Measurements from ENCODE around the gene SMIM13. TPM values are rescaled to one million over a fixed set of nuclear protein-coding genes. Genes with fewer than 3 reads are reported as not detected.

The SMIM13 gene
- total RNA-seq, 2 donors from 2014 or later = 12.2 TPM

DNA sequence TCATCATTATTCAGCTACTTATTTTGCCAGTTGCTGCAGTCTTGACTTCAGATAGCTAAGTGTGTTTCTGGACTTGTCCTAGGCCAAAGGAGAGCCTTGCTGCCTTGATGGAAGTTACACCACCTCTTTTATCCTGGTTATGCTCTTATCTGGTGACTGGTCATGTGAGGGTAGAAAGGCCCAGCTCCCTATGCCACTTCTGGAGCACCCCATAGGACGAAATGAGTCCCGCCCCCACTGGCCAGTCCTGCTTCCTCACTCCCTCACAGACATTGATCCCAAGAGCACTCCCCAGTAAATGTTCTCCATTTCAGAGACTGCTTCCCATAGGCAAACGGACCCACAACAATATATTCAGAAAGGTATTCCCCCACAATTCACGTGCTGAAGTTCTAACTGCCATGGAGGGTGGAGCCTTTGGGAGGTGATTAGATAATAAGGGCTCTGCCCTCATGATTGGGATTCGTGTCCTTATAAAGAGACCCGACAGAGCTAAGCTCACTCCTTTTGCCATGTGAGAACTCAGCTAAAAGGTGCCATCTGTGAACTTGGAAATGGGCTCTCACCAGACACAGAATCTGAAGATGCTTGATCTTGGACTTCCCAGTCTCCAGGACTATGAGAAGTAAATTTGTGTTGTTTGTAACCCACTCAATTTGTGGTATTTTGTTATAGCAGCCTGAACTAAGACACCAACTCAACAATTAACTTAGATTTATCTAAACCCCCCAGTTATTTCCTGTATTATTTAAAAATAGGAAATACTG is 28.0 kb upstream of the SMIM13 start:
- TF ChIP-seq, protein P1, sequence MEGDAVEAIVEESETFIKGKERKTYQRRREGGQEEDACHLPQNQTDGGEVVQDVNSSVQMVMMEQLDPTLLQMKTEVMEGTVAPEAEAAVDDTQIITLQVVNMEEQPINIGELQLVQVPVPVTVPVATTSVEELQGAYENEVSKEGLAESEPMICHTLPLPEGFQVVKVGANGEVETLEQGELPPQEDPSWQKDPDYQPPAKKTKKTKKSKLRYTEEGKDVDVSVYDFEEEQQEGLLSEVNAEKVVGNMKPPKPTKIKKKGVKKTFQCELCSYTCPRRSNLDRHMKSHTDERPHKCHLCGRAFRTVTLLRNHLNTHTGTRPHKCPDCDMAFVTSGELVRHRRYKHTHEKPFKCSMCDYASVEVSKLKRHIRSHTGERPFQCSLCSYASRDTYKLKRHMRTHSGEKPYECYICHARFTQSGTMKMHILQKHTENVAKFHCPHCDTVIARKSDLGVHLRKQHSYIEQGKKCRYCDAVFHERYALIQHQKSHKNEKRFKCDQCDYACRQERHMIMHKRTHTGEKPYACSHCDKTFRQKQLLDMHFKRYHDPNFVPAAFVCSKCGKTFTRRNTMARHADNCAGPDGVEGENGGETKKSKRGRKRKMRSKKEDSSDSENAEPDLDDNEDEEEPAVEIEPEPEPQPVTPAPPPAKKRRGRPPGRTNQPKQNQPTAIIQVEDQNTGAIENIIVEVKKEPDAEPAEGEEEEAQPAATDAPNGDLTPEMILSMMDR (conservative IDR thresholded peaks at IDR 0.05) = no peak
- H3K27ac ChIP-seq (ENCODE audit: low read depth, low read length) = no peak overlapping the region
- no peaks in the 10 kb centered on the region for H3K36me3 Mint-ChIP-seq (ENCODE audit: low read depth)
- H3K4me3 ChIP-seq (ENCODE audit: low read length) = peak overlapping the region; percentile 43
- H3K4me1 Mint-ChIP-seq = peaks cover 33% of the 10 kb centered on the region
- no peaks in the 10 kb centered on the region for H3K27me3 Mint-ChIP-seq (ENCODE audit: insufficient read depth)
- H3K9me3 ChIP-seq (ENCODE audit: control insufficient read depth, low read length) = peaks cover 5% of the 10 kb centered on the region
- H3K4me1 ChIP-seq (ENCODE audit: control insufficient read depth, insufficient read depth, low read length) = peaks cover 15% of the 10 kb centered on the region
- WGBS, 2 experiments (ENCODE audit: insufficient coverage in 1 of 2, insufficient read length in 1 of 2) = 91 to 100% methylated on average over 5 to 6 of the region's 6 CpGs
- H3K9me3 Mint-ChIP-seq = no peaks in the 10 kb centered on the region
- DNase-seq = no peak
- H3K27me3 ChIP-seq (ENCODE audit: control insufficient read depth, insufficient read depth, low read length, poor library complexity, severe bottlenecking) = no peaks in the 10 kb centered on the region
- H3K9ac ChIP-seq (ENCODE audit: extremely low read depth, low read length, poor library complexity, severe bottlenecking) = no peak overlapping the region
- no peak overlapping the region for H3K4me3 Mint-ChIP-seq
- no peak overlapping the region for H3K27ac Mint-ChIP-seq
- H3K36me3 ChIP-seq (ENCODE audit: control insufficient read depth, insufficient read depth, low read length) = no peaks in the 10 kb centered on the region

DNA sequence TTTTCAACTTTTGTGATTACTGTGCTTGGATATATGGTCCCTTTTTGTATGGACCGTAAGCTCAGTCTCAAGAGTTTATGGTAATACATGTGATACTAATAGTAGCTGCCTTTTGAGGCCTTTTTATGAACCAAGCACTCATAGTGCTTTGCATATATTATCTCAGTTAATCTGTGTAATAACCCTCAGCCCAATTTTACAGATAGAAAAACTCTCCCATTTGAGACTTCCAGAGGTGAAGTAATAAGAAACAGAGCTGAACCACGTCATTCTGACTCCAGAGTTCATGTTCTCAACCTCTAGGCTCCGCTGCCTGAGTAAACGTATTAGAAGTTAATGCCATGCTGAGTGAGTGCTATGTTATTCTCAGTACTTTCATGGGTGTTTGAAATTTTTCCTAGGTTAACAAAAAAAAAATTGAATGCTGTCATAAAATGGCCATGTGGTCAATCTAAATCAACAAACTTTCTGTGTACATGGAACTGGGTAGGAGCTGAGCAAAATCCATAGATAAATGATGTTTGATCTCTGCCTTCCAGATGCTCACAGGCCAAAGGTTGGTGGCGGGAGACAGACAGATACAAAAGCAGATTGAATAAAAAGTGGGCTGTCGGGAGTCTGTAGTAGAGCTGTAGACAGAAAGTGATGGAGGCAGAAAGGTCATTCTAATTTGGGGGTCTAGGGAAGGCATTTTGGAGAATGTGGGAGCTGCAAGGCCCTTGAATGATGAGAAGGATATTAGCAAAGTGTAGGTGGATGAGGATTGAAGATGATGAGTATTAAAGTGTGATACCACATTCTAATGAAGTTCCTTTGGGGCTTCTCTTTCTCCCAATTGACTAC is 26.9 kb upstream of the SMIM13 start:
- Histone ChIP-seq H3K4me1 (ENCODE audit: control insufficient read depth, insufficient read depth, low read length) (peaks cover 15% of the 10 kb centered on the region), H3K4me3 (ENCODE audit: low read length) (no peak overlapping the region), H3K27ac (ENCODE audit: low read depth, low read length) (no peak overlapping the region), H3K27me3 (ENCODE audit: control insufficient read depth, insufficient read depth, low read length, poor library complexity, severe bottlenecking) (no peaks in the 10 kb centered on the region), H3K9ac (ENCODE audit: extremely low read depth, low read length, poor library complexity, severe bottlenecking) (no peak overlapping the region), H3K36me3 (ENCODE audit: control insufficient read depth, insufficient read depth, low read length) (no peaks in the 10 kb centered on the region), H3K9me3 (ENCODE audit: control insufficient read depth, low read length) (peaks cover 5% of the 10 kb centered on the region)
- Mint-ChIP-seq H3K27me3 (ENCODE audit: insufficient read depth) (no peaks in the 10 kb centered on the region), H3K9me3 (no peaks in the 10 kb centered on the region), H3K4me1 (peaks cover 33% of the 10 kb centered on the region), H3K36me3 (ENCODE audit: low read depth) (no peaks in the 10 kb centered on the region), H3K27ac (no peak overlapping the region), H3K4me3 (no peak overlapping the region)
- TF ChIP-seq, protein P1 (conservative IDR thresholded peaks at IDR 0.05) = no peak
- 91 to 95% methylated on average over 3 to 6 of the region's 6 CpGs for WGBS, 2 experiments (ENCODE audit: insufficient coverage in 1 of 2, insufficient read length in 1 of 2)
- DNase-seq = no peak

DNA sequence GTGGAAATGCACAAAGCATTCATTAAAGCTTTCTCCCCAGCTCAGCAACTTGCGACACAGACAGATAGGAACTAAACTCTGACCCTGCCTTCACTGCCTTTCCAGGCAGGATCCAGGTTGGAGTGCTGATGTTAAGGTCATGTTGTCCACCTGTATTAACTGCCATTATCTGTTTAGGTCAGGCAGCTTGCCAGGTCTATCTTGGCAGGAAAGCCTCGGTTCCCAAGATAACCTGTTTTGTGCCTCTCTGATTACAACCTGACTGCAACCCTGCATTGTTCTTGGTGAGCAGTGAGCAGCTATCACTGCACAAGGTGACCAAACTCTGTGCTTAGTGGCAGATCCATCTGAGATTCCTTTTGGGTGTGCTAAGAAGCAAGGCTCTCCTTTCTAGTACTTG is 26.3 kb upstream of the SMIM13 start:
- peaks cover 15% of the 10 kb centered on the region for H3K4me1 ChIP-seq (ENCODE audit: control insufficient read depth, insufficient read depth, low read length)
- peaks cover 33% of the 10 kb centered on the region for H3K4me1 Mint-ChIP-seq
- no peaks in the 10 kb centered on the region for H3K27me3 ChIP-seq (ENCODE audit: control insufficient read depth, insufficient read depth, low read length, poor library complexity, severe bottlenecking)
- no peak overlapping the region for H3K4me3 ChIP-seq (ENCODE audit: low read length)
- no peak overlapping the region for H3K27ac ChIP-seq (ENCODE audit: low read depth, low read length)
- peaks cover 5% of the 10 kb centered on the region for H3K9me3 ChIP-seq (ENCODE audit: control insufficient read depth, low read length)
- no peak for DNase-seq
- TF ChIP-seq, protein P1 (conservative IDR thresholded peaks at IDR 0.05) = no peak
- H3K4me3 Mint-ChIP-seq = no peak overlapping the region
- H3K27ac Mint-ChIP-seq = no peak overlapping the region
- H3K36me3 Mint-ChIP-seq (ENCODE audit: low read depth) = no peaks in the 10 kb centered on the region
- no peaks in the 10 kb centered on the region for H3K27me3 Mint-ChIP-seq (ENCODE audit: insufficient read depth)
- H3K9me3 Mint-ChIP-seq = no peaks in the 10 kb centered on the region
- H3K36me3 ChIP-seq (ENCODE audit: control insufficient read depth, insufficient read depth, low read length) = no peaks in the 10 kb centered on the region
- H3K9ac ChIP-seq (ENCODE audit: extremely low read depth, low read length, poor library complexity, severe bottlenecking) = no peak overlapping the region
- WGBS, 2 experiments (ENCODE audit: insufficient coverage in 1 of 2, insufficient read length in 1 of 2) = 86 to 94% methylated on average over 2 of the region's 2 CpGs
